GM21717 (cell line): ENCODE data around the gene PAPPA2.
"Not testable (repeated sequence)": the region's sequence is repeated elsewhere in the genome, so short reads cannot be mapped to it uniquely, and the experiment has no call there.

Experiments used
- ATAC-seq: cut with Tn5 transposase; IDR thresholded peaks from one replicate; pipeline ENCODE4 v1.9.1; 2021; ENCODE audit warnings: mild to moderate bottlenecking, moderate library complexity; ENCODE audit not compliant: unreplicated experiment

PAPPA2 gene, protein sequence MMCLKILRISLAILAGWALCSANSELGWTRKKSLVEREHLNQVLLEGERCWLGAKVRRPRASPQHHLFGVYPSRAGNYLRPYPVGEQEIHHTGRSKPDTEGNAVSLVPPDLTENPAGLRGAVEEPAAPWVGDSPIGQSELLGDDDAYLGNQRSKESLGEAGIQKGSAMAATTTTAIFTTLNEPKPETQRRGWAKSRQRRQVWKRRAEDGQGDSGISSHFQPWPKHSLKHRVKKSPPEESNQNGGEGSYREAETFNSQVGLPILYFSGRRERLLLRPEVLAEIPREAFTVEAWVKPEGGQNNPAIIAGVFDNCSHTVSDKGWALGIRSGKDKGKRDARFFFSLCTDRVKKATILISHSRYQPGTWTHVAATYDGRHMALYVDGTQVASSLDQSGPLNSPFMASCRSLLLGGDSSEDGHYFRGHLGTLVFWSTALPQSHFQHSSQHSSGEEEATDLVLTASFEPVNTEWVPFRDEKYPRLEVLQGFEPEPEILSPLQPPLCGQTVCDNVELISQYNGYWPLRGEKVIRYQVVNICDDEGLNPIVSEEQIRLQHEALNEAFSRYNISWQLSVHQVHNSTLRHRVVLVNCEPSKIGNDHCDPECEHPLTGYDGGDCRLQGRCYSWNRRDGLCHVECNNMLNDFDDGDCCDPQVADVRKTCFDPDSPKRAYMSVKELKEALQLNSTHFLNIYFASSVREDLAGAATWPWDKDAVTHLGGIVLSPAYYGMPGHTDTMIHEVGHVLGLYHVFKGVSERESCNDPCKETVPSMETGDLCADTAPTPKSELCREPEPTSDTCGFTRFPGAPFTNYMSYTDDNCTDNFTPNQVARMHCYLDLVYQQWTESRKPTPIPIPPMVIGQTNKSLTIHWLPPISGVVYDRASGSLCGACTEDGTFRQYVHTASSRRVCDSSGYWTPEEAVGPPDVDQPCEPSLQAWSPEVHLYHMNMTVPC (N-terminal part only)

GRCh38 chr1:176462674-176463378 is at the start of gene PAPPA2:
Gene PAPPA2 (plus strand): TSS chr1:176463175. CDS start chr1:176556323, 93,148 bp downstream.
- no peak for ATAC-seq

GRCh38 chr1:176416777-176417176 is 46.2 kb upstream of the PAPPA2 start:
- ATAC-seq = no peak

DNA sequence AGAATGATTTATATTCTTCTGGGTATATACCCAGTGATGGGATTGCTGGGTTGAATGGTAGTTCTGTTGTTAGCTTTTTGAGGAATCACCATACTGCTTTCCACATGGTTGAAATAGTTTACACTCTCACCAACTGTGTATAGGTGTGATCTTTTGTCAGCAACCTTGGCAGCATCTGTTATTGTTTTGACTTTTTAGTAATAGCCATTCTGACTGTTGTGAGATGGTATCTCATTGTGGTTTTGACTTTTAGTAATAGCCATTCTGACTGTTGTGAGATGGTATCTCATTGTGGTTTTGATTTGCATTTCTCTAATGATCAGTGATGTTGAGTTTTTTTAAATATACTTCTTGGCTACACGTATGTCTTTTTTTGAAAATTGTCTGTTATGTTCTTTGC is 43.4 kb upstream of the PAPPA2 start:
- not testable (repeated sequence) for ATAC-seq

GRCh38 chr1:176434234-176434633 is 28.7 kb upstream of the PAPPA2 start:
- ATAC-seq = no peak

DNA sequence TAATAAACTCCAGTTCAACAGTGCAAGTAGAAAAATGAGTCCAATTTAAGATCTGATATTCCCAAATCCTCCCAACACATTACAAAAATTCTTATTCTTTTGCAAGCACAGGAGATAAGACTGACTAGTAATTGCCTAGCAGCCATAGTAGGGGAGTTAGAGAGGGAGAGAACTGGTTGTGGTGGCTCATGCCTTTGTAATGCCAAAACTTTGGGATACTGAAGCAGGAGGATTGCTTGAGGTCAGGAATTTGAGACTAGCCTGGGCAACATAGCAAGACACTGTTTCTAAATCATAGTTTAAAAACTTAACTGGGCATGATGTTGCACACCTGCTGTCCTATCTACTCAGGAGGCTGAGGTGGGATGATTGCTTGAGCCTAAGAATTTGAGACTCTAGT is 26.7 kb upstream of the PAPPA2 start:
- ATAC-seq = no peak

GRCh38 chr1:176440176-176440575 is 22.8 kb upstream of the PAPPA2 start:
- no peak for ATAC-seq

DNA sequence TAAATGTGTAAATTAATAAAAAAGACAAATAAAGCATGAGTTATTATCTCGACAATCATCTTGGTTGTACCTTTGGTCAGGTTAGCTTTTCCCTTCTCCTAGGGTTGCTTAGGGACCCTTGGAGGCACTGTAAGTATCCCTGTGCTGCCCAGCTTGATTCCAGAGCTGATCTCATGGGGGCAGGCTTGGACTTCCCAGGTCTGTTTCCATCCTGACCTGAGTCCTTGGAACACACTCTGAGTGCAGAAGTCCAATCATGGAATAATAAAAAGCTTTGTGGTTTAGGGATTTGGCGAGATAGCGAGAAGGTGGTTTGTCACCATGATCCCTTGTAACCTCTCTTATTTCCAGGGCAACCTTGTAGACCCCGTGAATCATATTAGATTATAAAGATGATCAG is 18.7 kb upstream of the PAPPA2 start:
- no peak for ATAC-seq

DNA sequence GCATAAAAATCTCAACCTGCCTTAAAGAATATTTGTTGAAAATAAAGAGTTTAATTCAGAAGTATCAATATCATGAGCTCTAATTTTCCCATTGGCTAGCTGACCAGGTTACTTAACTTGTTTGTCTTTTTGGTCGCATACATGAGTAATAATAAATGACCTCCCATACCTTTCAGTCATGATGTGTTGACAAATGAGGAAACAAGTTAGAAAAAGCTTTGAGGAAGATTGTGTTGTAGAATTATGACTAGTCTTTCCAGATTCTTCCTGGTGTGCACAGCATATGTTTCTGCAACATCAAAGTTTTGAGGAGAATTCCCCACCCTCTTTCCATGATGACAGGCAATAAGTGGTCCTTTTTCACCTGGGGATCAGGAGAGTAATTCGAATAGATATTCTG is 17.6 kb upstream of the PAPPA2 start:
- ATAC-seq = no peak

DNA sequence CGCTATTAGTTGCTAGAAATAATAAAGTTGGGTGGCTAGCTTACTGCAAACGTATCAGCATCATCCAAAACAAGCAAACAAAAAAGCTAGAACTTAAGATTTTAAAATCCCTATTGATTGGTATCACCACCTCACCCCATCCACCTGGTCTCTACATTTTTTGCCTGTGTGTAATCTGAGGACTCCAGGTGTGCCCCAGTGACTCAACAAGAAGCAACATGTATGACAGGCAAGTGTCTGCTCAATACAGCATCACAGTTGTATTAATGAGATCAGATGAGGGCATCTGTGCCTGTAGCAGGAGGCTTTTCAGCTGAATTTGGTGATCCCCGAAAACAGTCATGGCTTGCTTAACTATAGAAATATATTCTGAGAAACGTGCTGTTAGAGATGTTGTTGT is 14.6 kb upstream of the PAPPA2 start:
- ATAC-seq = no peak

- ATAC-seq = no peak
Observed at GRCh38 chr1:176450526-176450925, 12.4 kb upstream of the PAPPA2 start.

GRCh38 chr1:176451741-176452140 is 11.2 kb upstream of the PAPPA2 start:
- not testable (repeated sequence) for ATAC-seq

DNA sequence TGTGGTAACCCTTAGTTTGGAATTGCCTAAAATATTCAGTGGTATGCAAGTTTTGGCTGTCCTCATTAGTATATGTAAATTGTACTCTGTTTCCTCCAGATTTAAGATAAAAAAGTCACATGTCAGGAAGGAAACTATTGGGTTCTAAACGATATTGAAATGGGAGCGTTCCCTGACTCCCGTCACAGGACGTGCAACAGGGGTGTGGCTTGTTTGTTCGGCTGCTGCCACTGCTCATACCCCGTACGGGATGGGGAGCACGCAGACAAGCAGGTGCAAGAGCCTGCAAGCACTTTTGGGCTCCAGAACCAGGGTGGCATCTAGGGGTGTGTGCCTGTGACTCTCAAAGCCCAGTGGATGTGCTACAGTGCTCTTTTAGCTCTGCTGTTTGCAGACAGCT is 6.2 kb upstream of the PAPPA2 start:
- ATAC-seq = no peak

DNA sequence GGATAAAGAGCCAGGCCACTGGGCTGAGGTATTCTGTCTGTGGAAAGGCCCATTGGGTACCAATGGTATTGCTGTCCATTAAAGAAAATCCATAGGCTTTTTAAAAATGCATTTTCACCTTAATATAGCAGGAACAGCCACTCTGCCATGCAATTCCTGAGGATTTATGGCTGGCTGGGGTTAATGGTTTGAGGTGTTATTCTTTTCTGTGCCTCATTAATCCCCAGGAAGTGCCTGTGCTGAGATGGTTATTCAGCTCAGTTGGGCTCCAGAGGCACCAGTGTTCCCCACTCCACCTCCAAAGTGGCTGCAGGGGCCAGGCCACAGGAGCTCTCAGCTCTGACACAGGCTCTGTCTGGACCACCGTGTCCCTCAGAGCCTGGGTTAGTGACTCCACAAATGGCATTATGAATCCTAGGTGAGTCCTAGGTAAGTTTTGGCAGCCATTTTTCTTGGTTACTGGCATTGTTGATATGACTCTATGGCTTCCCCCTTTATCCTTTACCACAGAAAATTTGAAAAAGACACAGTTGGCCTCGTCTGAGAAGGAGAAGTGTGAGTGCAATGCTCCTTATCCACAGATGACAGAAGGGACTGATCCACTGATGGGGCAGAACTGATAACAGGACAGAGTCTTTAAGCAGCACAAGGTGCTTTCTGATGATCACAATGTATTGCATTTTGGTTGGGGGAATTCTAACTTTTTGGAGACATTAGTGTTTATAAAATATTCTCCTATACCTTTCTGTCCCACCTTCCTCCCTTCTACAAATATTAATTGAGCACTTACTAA is 2.2 kb upstream of the PAPPA2 start:
- ATAC-seq = no peak

DNA sequence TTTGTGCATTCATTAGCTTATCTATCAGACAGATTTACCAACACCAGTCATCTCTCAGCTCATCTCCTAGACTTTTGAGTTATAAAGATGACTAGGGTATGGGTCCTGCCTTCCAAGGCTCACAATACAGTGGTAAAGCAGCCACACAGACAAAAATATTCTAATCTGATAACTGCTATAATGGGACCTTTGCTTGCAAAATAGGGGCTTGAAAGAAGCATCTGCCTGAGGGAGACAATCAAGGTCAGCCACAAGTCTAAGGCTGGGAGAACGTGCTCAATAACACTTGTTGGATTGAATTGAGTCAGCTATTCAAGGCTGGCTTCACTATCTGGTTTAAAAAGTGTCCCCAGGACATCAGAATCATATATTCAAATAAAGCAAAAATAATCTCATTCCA is 1.4 kb upstream of the PAPPA2 start:
- ATAC-seq = no peak

GRCh38 chr1:176466514-176466913 is 3.5 kb downstream of the PAPPA2 start:
- no peak for ATAC-seq

DNA sequence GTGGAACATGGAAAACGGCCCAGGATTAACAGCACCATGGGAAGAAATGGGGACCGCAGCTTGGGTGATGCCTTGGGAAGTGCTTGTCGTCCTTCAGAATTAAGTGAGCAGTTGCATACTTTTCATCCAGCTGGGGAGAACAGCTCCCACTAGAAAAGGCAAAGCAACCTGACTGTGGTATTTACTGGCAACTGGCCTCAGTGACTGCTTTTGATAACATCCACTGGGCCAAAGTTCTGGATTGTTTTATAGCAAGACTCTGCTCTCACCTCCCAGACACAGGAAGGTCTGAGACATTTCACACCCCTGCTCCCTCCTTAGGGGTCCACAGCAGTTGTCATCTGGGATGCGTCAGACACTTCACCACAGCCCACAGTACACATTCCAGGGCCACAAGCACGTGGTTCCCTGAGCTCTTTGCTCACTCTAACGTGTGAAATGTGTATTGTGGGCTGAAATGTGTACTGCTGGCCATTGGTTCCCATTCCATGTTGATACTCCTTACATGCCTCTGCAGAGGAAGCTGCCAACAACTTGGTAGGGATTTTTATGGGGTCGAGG is 6.6 kb downstream of the PAPPA2 start:
- ATAC-seq = no peak

DNA sequence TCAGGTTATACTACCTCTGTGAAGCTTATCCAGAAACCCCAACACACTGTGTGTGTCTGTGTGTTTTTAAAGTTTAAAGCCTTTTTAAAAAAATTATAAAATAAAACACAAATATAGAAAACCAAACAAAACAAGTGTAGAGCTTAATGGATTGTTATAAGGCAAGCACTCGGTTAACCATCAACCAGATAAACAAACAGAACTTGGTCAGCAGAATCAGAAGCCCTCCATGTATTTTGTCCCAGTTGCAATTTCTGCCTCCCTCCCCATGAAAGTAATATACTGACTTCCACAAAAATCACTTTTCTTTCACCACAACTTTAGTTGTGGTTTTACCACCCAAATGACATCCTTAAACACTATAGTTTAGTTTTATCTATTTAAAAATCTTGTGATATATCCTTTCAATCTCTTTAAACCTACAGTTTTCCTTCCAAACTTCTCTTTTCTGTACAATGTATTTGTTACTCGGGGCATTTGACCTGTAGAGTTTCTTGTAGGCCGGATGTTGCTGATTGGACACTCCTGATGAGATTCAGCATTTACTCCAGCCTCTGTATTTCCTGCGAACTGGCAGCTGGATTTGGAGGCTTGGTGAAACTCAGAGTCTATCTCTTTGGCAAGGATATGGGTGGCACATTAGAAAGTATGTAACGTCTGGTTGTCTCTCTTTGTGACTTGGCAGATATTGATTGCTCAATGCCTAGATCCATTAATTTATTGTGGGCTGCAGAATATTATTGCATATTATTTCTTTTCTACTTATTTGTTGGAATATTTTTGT is 8.6 kb downstream of the PAPPA2 start:
- no peak for ATAC-seq

DNA sequence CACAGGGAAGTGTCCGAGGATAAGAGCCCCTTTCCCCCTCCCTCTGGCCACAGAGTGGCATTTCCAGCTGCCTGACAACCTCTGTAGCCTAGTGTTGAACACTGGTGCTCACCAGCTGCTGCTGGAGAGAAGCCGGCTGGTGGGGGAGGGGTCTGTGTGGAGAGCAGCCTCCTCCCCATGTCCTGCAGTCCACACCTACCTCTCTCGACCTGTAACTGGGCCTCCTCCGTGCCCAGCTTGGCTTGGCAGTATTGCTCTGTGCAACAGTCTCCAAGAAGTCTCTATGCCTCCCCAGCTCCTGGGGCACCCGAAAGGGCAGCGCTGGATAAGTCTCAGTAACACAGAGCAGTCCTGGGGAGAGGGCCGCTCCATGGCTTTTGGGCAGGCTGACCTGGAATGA is 17.0 kb downstream of the PAPPA2 start:
- no peak for ATAC-seq

GRCh38 chr1:176480750-176481149 is 17.8 kb downstream of the PAPPA2 start:
- no peak for ATAC-seq
